ENCODE results near the gene SLC26A9.

The SLC26A9 gene

DNA sequence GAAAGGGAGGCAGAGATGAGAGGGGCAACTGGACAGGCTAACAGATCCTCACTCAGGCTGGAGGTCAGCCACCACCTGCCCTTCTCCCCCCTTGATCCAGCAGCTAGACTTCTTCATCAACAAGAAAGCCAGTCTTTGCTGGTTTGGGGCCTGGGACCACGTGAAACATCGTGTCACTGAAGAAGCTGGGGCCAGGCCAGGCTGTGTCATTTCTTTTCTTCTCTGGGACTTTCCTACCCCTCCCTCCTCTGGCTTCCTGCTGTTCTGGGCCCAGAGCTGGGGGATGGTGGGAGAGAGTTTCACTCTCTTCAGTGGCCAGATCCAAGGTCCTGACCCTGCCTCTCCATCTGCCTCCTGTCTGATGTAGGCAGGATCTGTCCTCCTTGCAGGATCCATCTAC lies 18.1 kb upstream of the SLC26A9 start:
- Histone ChIP-seq H3K79me2 (no peaks in the 10 kb centered on the region), H3K4me1 (peaks cover 17% of the 10 kb centered on the region), H3K27ac (peak overlapping the region; percentile 68), H3K4me3 (ENCODE audit: low read depth, low read length) (no peak overlapping the region), H3K36me3 (ENCODE audit: control insufficient read depth, insufficient read depth, low read length) (no peaks in the 10 kb centered on the region), H3K9ac (no peak overlapping the region), H2AFZ (no peak overlapping the region), H3K27me3 (ENCODE audit: control insufficient read depth, insufficient read depth, low read length) (no peaks in the 10 kb centered on the region), H3K9me3 (ENCODE audit: control insufficient read depth, low read length) (no peaks in the 10 kb centered on the region), H3K4me2 (ENCODE audit: low read length) (no peak overlapping the region)
- TF ChIP-seq, protein P1, sequence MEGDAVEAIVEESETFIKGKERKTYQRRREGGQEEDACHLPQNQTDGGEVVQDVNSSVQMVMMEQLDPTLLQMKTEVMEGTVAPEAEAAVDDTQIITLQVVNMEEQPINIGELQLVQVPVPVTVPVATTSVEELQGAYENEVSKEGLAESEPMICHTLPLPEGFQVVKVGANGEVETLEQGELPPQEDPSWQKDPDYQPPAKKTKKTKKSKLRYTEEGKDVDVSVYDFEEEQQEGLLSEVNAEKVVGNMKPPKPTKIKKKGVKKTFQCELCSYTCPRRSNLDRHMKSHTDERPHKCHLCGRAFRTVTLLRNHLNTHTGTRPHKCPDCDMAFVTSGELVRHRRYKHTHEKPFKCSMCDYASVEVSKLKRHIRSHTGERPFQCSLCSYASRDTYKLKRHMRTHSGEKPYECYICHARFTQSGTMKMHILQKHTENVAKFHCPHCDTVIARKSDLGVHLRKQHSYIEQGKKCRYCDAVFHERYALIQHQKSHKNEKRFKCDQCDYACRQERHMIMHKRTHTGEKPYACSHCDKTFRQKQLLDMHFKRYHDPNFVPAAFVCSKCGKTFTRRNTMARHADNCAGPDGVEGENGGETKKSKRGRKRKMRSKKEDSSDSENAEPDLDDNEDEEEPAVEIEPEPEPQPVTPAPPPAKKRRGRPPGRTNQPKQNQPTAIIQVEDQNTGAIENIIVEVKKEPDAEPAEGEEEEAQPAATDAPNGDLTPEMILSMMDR (IDR thresholded peaks at IDR 0.05) = no peak

- Histone ChIP-seq H3K79me2 (no peaks in the 10 kb centered on the region), H3K4me1 (peaks cover 17% of the 10 kb centered on the region), H3K27ac (no peak overlapping the region), H3K9ac (no peak overlapping the region), H3K4me3 (ENCODE audit: low read depth, low read length) (no peak overlapping the region), H3K9me3 (ENCODE audit: control insufficient read depth, low read length) (no peaks in the 10 kb centered on the region), H3K36me3 (ENCODE audit: control insufficient read depth, insufficient read depth, low read length) (no peaks in the 10 kb centered on the region), H3K27me3 (ENCODE audit: control insufficient read depth, insufficient read depth, low read length) (no peaks in the 10 kb centered on the region), H2AFZ (no peak overlapping the region), H3K4me2 (ENCODE audit: low read length) (no peak overlapping the region)
- TF ChIP-seq, protein P1 (IDR thresholded peaks at IDR 0.05) = no peak
Measured at GRCh38 chr1:205959789-205960188, 16.5 kb upstream of the SLC26A9 start.

- no peaks in the 10 kb centered on the region for H3K9me3 ChIP-seq (ENCODE audit: control insufficient read depth, low read length)
- no peak overlapping the region for H3K4me3 ChIP-seq (ENCODE audit: low read depth, low read length)
- no peak overlapping the region for H3K27ac ChIP-seq
- H3K27me3 ChIP-seq (ENCODE audit: control insufficient read depth, insufficient read depth, low read length) = no peaks in the 10 kb centered on the region
- H3K36me3 ChIP-seq (ENCODE audit: control insufficient read depth, insufficient read depth, low read length) = no peaks in the 10 kb centered on the region
- H3K4me1 ChIP-seq = no peaks in the 10 kb centered on the region
- no peak overlapping the region for H3K4me2 ChIP-seq (ENCODE audit: low read length)
- TF ChIP-seq, protein P1 (IDR thresholded peaks at IDR 0.05) = no peak
- no peaks in the 10 kb centered on the region for H3K79me2 ChIP-seq
- no peak overlapping the region for H2AFZ ChIP-seq
- no peak overlapping the region for H3K9ac ChIP-seq
Measured at GRCh38 chr1:205955499-205955898, 12.2 kb upstream of the SLC26A9 start.

DNA sequence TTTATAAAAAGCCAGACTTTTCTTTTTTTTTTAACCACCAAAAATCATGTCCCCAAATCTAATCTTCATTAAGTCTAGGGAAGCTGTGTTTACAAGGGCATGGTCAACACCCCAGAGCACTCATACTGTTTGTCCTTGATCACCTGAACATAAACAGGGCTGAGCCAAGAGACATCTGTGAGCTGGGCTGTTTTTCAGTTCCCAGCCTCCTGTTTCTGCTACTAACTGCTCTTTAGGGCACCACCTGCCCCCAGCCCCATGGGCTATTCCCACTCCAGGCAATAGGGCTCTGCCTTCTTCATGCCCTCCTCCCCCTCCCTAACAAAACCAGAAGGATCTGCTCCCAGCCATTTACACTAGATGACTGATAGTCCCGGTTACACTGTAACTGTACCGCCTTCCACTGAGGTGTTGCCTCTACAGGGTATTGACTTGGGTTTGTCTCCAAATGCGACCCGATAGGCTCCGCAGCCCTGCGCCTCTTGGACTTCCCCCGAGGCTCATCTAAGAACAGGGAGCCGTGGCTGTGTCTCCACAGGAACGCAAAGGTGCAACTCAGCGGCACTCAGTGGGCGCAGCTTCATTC lies 11.7 kb upstream of the SLC26A9 start:
- Histone ChIP-seq H2AFZ (no peak overlapping the region), H3K79me2 (no peaks in the 10 kb centered on the region), H3K36me3 (ENCODE audit: control insufficient read depth, insufficient read depth, low read length) (no peaks in the 10 kb centered on the region), H3K9ac (no peak overlapping the region), H3K4me3 (ENCODE audit: low read depth, low read length) (no peak overlapping the region), H3K4me2 (ENCODE audit: low read length) (no peak overlapping the region), H3K27me3 (ENCODE audit: control insufficient read depth, insufficient read depth, low read length) (no peaks in the 10 kb centered on the region), H3K4me1 (no peaks in the 10 kb centered on the region), H3K27ac (no peak overlapping the region), H3K9me3 (ENCODE audit: control insufficient read depth, low read length) (no peaks in the 10 kb centered on the region)
- TF ChIP-seq, protein P1 (IDR thresholded peaks at IDR 0.05) = no peak

DNA sequence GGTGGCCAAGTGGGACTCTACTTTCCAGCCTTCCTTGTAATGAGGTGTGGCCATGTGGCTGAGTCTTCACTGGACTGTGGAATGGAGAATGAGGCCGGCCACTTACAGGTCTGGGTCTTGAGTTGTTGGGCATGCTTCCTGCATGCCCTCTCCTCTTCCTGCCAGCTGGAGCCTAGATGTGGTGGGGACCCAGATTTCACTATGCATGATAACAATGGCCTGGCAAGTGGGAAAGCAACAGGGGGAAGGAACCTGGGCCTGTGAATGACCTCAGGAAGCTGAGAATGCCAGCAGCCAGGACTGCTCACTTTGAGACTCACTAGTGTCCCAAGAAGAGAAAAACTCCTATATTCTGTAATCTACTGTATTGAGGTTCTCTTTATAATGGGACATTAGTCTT lies 8.5 kb upstream of the SLC26A9 start:
- no peak overlapping the region for H3K4me3 ChIP-seq (ENCODE audit: low read depth, low read length)
- H2AFZ ChIP-seq = no peak overlapping the region
- no peak overlapping the region for H3K27ac ChIP-seq
- no peak overlapping the region for H3K4me2 ChIP-seq (ENCODE audit: low read length)
- no peaks in the 10 kb centered on the region for H3K4me1 ChIP-seq
- H3K9me3 ChIP-seq (ENCODE audit: control insufficient read depth, low read length) = no peaks in the 10 kb centered on the region
- TF ChIP-seq, protein P1 (IDR thresholded peaks at IDR 0.05) = no peak
- H3K79me2 ChIP-seq = no peaks in the 10 kb centered on the region
- H3K27me3 ChIP-seq (ENCODE audit: control insufficient read depth, insufficient read depth, low read length) = no peaks in the 10 kb centered on the region
- H3K36me3 ChIP-seq (ENCODE audit: control insufficient read depth, insufficient read depth, low read length) = no peaks in the 10 kb centered on the region
- H3K9ac ChIP-seq = no peak overlapping the region
